Measurements from ENCODE around the gene MEGF8. TPM values are rescaled to one million over a fixed set of nuclear protein-coding genes. Genes with fewer than 3 reads are reported as not detected.

The MEGF8 gene
- total and polyA plus RNA-seq, 2 of the 13 experiments (the other 11 are each of a cell fraction or from before 2014, with no cell fraction given), result 4.0 to 8.8 TPM

DNA sequence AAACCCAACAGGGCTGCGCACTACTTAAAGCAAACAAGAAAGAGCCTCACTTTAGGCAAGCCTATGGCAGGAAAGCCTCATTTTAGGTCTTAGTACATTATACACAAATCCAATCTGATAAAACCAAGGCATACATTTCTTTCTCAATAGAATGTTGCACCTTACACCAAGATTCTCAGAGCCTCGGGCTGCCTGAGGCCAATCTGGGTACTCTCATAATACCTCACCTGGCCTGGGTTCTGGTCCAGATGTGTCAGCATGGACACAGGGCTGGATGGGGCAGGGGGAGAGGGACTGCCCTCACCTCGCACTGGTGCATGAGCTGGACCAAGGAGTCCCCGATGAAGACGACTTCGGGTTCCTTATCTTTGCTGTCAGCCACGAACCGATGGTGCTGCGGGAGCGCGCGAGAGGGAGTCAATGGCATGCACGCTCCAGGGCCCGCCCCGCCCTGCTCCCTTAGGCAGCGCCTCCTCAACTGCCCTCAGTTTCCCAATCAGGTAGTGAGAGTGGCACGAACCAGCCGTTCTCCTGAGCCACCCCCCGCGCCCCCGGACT lies 23.7 kb upstream of the MEGF8 start, which contains the start of gene PRR19 (continued):
- TF ChIP-seq ZNF7 (CRISPR knock-in tag; IDR thresholded peaks at IDR 0.05) (no peak), DNMT1 (CRISPR knock-in tag; IDR thresholded peaks at IDR 0.05) (no peak), ZNF234 (CRISPR knock-in tag; conservative IDR thresholded peaks at IDR 0.05) (no peak), MBNL3 (CRISPR knock-in tag; conservative IDR thresholded peaks at IDR 0.05) (no peak), SUZ12 (IDR thresholded peaks at IDR 0.05; ENCODE audit: low read depth, low read length) (no peak), ZBTB20 (CRISPR knock-in tag; IDR thresholded peaks at IDR 0.05; ENCODE audit: borderline replicate concordance, low read depth) (no peak), MAFG (CRISPR knock-in tag; IDR thresholded peaks at IDR 0.05) (0 out of 2 replicates have a peak, but pooled peaks have one; percentile 10), HMGA1 (CRISPR knock-in tag; conservative IDR thresholded peaks at IDR 0.05) (no peak), ZNF563 (CRISPR knock-in tag; IDR thresholded peaks at IDR 0.05) (peak; percentile 89), ERF (CRISPR knock-in tag; IDR thresholded peaks at IDR 0.05) (no peak), CENPT (CRISPR knock-in tag; IDR thresholded peaks at IDR 0.05; ENCODE audit: low read depth) (no peak)
- TF ChIP-seq, protein P1, sequence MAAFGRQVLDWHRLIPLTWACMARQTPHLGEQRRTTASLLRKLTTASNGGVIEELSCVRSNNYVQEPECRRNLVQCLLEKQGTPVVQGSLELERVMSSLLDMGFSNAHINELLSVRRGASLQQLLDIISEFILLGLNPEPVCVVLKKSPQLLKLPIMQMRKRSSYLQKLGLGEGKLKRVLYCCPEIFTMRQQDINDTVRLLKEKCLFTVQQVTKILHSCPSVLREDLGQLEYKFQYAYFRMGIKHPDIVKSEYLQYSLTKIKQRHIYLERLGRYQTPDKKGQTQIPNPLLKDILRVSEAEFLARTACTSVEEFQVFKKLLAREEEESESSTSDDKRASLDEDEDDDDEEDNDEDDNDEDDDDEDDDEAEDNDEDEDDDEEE (CRISPR knock-in tag; IDR thresholded peaks at IDR 0.05), result no peak; the same call in 1 of the 2 replicates
- TF ChIP-seq, protein P2, sequence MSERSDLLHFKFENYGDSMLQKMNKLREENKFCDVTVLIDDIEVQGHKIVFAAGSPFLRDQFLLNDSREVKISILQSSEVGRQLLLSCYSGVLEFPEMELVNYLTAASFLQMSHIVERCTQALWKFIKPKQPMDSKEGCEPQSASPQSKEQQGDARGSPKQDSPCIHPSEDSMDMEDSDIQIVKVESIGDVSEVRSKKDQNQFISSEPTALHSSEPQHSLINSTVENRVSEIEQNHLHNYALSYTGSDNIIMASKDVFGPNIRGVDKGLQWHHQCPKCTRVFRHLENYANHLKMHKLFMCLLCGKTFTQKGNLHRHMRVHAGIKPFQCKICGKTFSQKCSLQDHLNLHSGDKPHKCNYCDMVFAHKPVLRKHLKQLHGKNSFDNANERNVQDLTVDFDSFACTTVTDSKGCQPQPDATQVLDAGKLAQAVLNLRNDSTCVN (CRISPR knock-in tag; IDR thresholded peaks at IDR 0.05; ENCODE audit: borderline replicate concordance), result no peak
- TF ChIP-seq, protein P3, sequence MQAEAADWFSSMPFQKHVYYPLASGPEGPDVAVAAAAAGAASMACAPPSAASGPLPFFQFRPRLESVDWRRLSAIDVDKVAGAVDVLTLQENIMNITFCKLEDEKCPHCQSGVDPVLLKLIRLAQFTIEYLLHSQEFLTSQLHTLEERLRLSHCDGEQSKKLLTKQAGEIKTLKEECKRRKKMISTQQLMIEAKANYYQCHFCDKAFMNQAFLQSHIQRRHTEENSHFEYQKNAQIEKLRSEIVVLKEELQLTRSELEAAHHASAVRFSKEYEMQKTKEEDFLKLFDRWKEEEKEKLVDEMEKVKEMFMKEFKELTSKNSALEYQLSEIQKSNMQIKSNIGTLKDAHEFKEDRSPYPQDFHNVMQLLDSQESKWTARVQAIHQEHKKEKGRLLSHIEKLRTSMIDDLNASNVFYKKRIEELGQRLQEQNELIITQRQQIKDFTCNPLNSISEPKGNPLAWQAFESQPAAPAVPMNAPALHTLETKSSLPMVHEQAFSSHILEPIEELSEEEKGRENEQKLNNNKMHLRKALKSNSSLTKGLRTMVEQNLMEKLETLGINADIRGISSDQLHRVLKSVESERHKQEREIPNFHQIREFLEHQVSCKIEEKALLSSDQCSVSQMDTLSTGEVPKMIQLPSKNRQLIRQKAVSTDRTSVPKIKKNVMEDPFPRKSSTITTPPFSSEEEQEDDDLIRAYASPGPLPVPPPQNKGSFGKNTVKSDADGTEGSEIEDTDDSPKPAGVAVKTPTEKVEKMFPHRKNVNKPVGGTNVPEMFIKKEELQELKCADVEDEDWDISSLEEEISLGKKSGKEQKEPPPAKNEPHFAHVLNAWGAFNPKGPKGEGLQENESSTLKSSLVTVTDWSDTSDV (CRISPR knock-in tag; IDR thresholded peaks at IDR 0.05), result 0 out of 2 replicates have a peak, but pooled peaks have one; percentile 17
- TF ChIP-seq, protein P4, sequence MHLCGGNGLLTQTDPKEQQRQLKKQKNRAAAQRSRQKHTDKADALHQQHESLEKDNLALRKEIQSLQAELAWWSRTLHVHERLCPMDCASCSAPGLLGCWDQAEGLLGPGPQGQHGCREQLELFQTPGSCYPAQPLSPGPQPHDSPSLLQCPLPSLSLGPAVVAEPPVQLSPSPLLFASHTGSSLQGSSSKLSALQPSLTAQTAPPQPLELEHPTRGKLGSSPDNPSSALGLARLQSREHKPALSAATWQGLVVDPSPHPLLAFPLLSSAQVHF (CRISPR knock-in tag; IDR thresholded peaks at IDR 0.05), result no peak
